ENCODE results near the gene RBMS1.

GRCh38 chr2:160239436-160239835, 254.2 kb downstream of the RBMS1 start:
- TF ChIP-seq CTCF (conservative IDR thresholded peaks at IDR 0.05; ENCODE audit: low read length): no peak
- no peak for TF ChIP-seq EZH2phosphoT487 (IDR thresholded peaks at IDR 0.05; ENCODE audit: borderline replicate concordance)
